Naive thymus-derived CD4-positive, alpha-beta T cell (primary cell): ENCODE data around the gene KLHDC9. TPM values are rescaled to one million over a fixed set of nuclear protein-coding genes. Genes with fewer than 3 reads are reported as not detected.

Experiments
- ATAC-seq: fragments of 150-1000 bp; cut with Tn5 transposase; 2 replicates; pipeline ENCODE4 v1.10.0; 2021; ENCODE audit warnings: mild to moderate bottlenecking, moderate library complexity
- CTCF ChIA-PET: fragments of 350-600 bp; sonication (Branson Sonifier 250); formaldehyde crosslinking; loops from one replicate; lab custom pipeline; 2021; ENCODE audit warnings: antibody characterized with exemption; lab: Charles Lee
- POLR2A ChIA-PET: fragments of 350-600 bp; sonication (Branson Sonifier 250); formaldehyde crosslinking; loops from one replicate; lab custom pipeline; 2021; ENCODE audit warnings: antibody characterized with exemption, inconsistent platforms; lab: Charles Lee
- DNase-seq, 9 donors: peaks; one replicate each; pipeline versions ENCODE4 v3.0.0 to v3.0.0-alpha.2; 2020 to 2022; ENCODE audit warnings: mixed read lengths in 1 of 9
- H3K27ac ChIP-seq: one replicate; pipeline ENCODE4 v1.7.0; 2013; ENCODE audit warnings: mild to moderate bottlenecking, low read depth, low read length, moderate library complexity
- H3K27me3 ChIP-seq, 2 donors: one replicate each; pipeline ENCODE4 v1.7.0; 2013; ENCODE audit warnings: low read length in 2 of 2, mild to moderate bottlenecking in 2 of 2, moderate library complexity in 2 of 2; ENCODE audit not compliant: control insufficient read depth in 2 of 2, insufficient read depth in 2 of 2
- H3K36me3 ChIP-seq, 3 experiments: 1 replicate in 2 of 3; 2 replicates in 1 of 3; pipeline ENCODE4 v1.7.0; 2013; ENCODE audit warnings: low read length in 3 of 3, mild to moderate bottlenecking in 3 of 3, moderate library complexity in 1 of 3; ENCODE audit not compliant: insufficient read depth in 3 of 3, control insufficient read depth in 2 of 3
- H3K4me1 ChIP-seq, 2 donors: one replicate each; pipeline ENCODE4 v1.7.0; 2013; ENCODE audit warnings: low read length in 2 of 2, mild to moderate bottlenecking in 2 of 2, moderate library complexity in 1 of 2; ENCODE audit not compliant: control insufficient read depth in 2 of 2, insufficient read depth in 2 of 2
- H3K4me3 ChIP-seq: 2 replicates; pipeline ENCODE4 v1.7.0; 2013; ENCODE audit warnings: mild to moderate bottlenecking, low read length
- H3K9me3 ChIP-seq, 3 experiments: 1 replicate in 2 of 3; 2 replicates in 1 of 3; pipeline ENCODE4 v1.7.0; 2013; ENCODE audit warnings: low read length in 3 of 3; ENCODE audit not compliant: control insufficient read depth in 2 of 3
- H3K27ac Mint-ChIP-seq, 9 donors: one replicate each; pipeline ENCODE4 v1.8.0; 2020 to 2022; ENCODE audit warnings: mixed read lengths in 9 of 9, mild to moderate bottlenecking in 8 of 9, moderate library complexity in 5 of 9, inconsistent platforms in 2 of 9
- H3K27me3 Mint-ChIP-seq, 5 donors: one replicate each; pipeline ENCODE4 v1.8.0; 2021 to 2022; ENCODE audit warnings: mixed read lengths in 5 of 5, mild to moderate bottlenecking in 1 of 5
- H3K36me3 Mint-ChIP-seq, 5 donors: one replicate each; pipeline ENCODE4 v1.8.0; 2020 to 2022; ENCODE audit warnings: mixed read lengths in 5 of 5, mild to moderate bottlenecking in 3 of 5, inconsistent platforms in 1 of 5
- H3K4me1 Mint-ChIP-seq, 7 donors: one replicate each; pipeline ENCODE4 v1.8.0; 2020 to 2022; ENCODE audit warnings: mixed read lengths in 7 of 7, mild to moderate bottlenecking in 3 of 7, inconsistent platforms in 1 of 7
- H3K4me3 Mint-ChIP-seq, 10 donors: one replicate each; pipeline ENCODE4 v1.8.0; 2020 to 2022; ENCODE audit warnings: mild to moderate bottlenecking in 10 of 10, mixed read lengths in 10 of 10, moderate library complexity in 6 of 10, inconsistent platforms in 2 of 10
- H3K9me3 Mint-ChIP-seq, 11 donors: one replicate each; pipeline ENCODE4 v1.8.0; 2020 to 2022; ENCODE audit warnings: mixed read lengths in 11 of 11, mild to moderate bottlenecking in 4 of 11, inconsistent platforms in 1 of 11, moderate library complexity in 1 of 11
- intact Hi-C, 2 donors: fragments of 100-400 bp; cut with micrococcal nuclease; formaldehyde crosslinking; loops; one replicate each; pipeline ENCODE4 v1.15.1; 2023
- polyA plus RNA-seq, 2 donors: library from polyadenylated mRNA; unstranded; fragments of 300-500 nt; fragmentation: Illumina TruSeq; gene quantifications; one replicate each; pipeline ENCODE4 v1.2.3, GENCODE V29; 2021
- total RNA-seq, 6 experiments: library from RNA in 5 of 6; stranded (reverse) in 5 of 6; gene quantifications; 1 replicate in 5 of 6; 2 replicates in 1 of 6; pipeline ENCODE4 v1.2.3 and lab custom pipeline; 2021 to 2026

Gene KLHDC9
- total and polyA plus RNA-seq, 7 experiments from 2014 or later = 0.40 to 1.1 (median 0.74) TPM; not detected in 4

DNA sequence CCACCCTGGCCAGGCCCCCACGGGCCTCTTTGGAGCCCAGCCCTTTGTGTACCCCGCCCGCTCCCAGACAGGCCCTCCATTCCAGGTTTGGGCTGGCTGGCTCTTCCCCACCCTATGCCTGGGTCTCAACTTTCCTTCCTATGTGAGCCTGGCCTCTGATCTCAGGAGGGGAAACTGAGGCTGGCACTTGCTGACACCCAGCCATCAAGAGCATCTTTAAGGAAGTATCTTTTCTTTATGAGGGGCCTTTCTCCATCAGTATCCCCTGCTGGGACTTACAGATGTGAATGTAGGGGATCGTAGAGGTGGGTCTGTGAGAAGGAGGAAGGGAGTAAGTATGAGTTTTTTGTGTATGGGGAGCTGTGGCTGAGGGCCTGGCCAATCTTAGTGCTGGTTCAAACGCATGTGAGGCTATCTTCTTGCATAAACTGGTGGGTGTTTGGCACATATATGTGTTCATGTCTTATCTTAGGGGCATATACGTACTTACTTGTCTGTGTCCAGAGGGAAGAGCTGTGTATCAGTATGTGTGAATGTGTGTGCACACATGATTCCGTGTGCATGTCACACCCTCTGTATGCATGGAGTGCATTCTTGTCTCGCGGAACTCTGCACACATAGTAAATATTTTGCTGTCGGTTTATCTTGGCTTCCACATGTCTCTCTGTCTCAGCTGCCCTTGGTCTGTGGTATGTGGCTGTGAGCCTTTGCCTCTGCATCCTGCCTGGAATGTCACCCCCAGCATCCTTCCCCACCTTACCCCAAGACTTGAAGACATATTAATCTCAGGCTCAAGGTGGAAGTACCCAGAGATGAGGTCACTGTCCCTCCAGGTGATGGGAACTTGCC lies 14.2 kb upstream of the KLHDC9 start:
- no peaks in the 10 kb centered on the region for H3K36me3 ChIP-seq
- DNase-seq (no peak), ATAC-seq (no peak)
- Mint-ChIP-seq H3K4me1 (peaks cover 0 to 11% (median 0%) of the 10 kb centered on the region in 7 donors), H3K27ac (no peak overlapping the region), H3K9me3 (peaks cover 0 to 5% (median 0%) of the 10 kb centered on the region in 11 donors), H3K36me3 (no peaks in the 10 kb centered on the region), H3K27me3 (peaks cover 0 to 4% (median 0%) of the 10 kb centered on the region in 5 donors), H3K4me3 (no peak overlapping the region)
- no peaks in the 10 kb centered on the region for H3K4me1 ChIP-seq
- no peak overlapping the region for H3K27ac ChIP-seq
- CTCF ChIA-PET = interaction anchor here (0.8 to 1.1 kb wide), 2 partner anchors 9 to 86 kb away, joined by 3 read pairs; no protein-coding TSS in a partner anchor
- H3K27me3 ChIP-seq = no peaks in the 10 kb centered on the region
- no peaks in the 10 kb centered on the region for H3K9me3 ChIP-seq
- no peak overlapping the region for H3K4me3 ChIP-seq
- intact Hi-C loops = no loop called here
- POLR2A ChIA-PET = interaction anchor here (0.8 to 2.7 kb wide), 3 partner anchors 13 to 56 kb away, joined by 3 to 8 read pairs (median 4); partner anchors contain the start of gene KLHDC9

DNA sequence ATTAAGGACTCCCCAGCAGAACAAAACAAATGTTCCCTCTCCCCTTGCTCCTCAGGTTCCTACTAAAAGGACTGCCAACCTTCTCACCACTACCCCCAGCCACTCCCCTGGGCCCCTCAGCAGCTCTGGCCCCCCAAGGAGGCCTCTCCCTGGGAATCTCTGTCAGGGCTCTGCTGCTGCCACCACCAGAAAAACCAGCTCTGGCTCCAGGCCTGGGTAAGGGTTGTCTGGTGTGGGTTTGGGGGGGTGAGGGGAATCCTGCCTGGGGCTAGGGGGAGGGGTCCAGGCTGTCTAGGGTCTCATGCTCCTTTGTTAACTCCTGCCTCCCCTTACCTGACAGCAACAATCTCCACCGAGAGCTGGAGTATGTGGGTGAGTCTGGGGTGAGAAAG lies 13.6 kb upstream of the KLHDC9 start:
- H3K9me3 Mint-ChIP-seq = peaks cover 0 to 5% (median 0%) of the 10 kb centered on the region in 11 donors

DNA sequence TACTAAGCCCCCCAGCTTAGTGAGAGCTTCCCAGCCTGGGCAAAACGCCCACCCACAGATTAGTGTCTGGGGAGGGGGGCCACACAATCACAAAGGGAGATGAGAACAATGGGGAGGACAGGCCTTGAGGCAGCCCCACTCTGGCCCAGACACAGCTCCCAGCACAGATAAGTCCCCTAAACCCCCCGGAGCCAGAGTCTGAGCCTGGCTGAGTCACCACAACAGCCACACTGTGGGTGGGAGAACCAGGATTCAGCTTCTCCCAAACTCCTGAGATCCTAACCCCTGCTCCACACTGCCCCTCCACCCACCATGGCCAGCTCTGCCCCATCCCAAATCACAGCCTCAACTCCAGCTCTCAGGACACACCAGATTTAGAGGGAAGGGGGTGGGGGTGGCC lies 13.0 kb upstream of the KLHDC9 start:
- intact Hi-C loops = no loop called here
- Histone ChIP-seq H3K27me3 (no peaks in the 10 kb centered on the region), H3K4me3 (no peak overlapping the region), H3K9me3 (no peaks in the 10 kb centered on the region), H3K36me3 (no peaks in the 10 kb centered on the region), H3K4me1 (no peaks in the 10 kb centered on the region), H3K27ac (no peak overlapping the region)
- ATAC-seq = no peak
- ChIA-PET CTCF (no interaction called here), POLR2A (interaction anchor here (1.3 to 2.7 kb wide), 2 partner anchors 12 to 14 kb away, joined by 4 to 8 read pairs; partner anchors contain the start of gene KLHDC9)
- Mint-ChIP-seq H3K9me3 (peaks cover 0 to 5% (median 0%) of the 10 kb centered on the region in 11 donors), H3K27ac (no peak overlapping the region), H3K4me1 (peaks cover under 1 to 11% (median 2%) of the 10 kb centered on the region in 7 donors), H3K27me3 (peaks cover 0 to 4% (median 0%) of the 10 kb centered on the region in 5 donors), H3K36me3 (no peaks in the 10 kb centered on the region), H3K4me3 (no peak overlapping the region)
- DNase-seq = no peak

More for the DNA sequence above, 13.6 kb upstream of the KLHDC9 start:
- Mint-ChIP-seq H3K27me3 (peaks cover 0 to 4% (median 0%) of the 10 kb centered on the region in 5 donors), H3K36me3 (no peaks in the 10 kb centered on the region), H3K4me3 (no peak overlapping the region), H3K27ac (no peak overlapping the region), H3K4me1 (peaks cover 0 to 11% (median 0%) of the 10 kb centered on the region in 7 donors)
- ATAC-seq (no peak), DNase-seq (no peak)
- Histone ChIP-seq H3K9me3 (no peaks in the 10 kb centered on the region), H3K27ac (no peak overlapping the region), H3K27me3 (no peaks in the 10 kb centered on the region), H3K4me3 (no peak overlapping the region), H3K36me3 (no peaks in the 10 kb centered on the region), H3K4me1 (no peaks in the 10 kb centered on the region)
- ChIA-PET CTCF (interaction anchor here (0.8 to 1.1 kb wide), 2 partner anchors 8 to 85 kb away, joined by 3 read pairs; no protein-coding TSS in a partner anchor), POLR2A (interaction anchor here (0.8 to 2.7 kb wide), 3 partner anchors 13 to 56 kb away, joined by 3 to 8 read pairs (median 4); partner anchors contain the start of gene KLHDC9)
- intact Hi-C loops = no loop called here

GRCh38 chr1:161086457-161086856 lies 11.7 kb upstream of the KLHDC9 start:
- ATAC-seq (no peak), DNase-seq (no peak)
- Mint-ChIP-seq H3K4me3 (no peak overlapping the region), H3K9me3 (peaks cover 0 to 5% (median 0%) of the 10 kb centered on the region in 11 donors), H3K4me1 (peaks cover 8 to 19% (median 10%) of the 10 kb centered on the region in 7 donors), H3K27me3 (peaks cover 0 to 4% (median 0%) of the 10 kb centered on the region in 5 donors), H3K36me3 (no peaks in the 10 kb centered on the region), H3K27ac (no peak overlapping the region)
- no peak overlapping the region for H3K4me3 ChIP-seq
- ChIA-PET POLR2A (interaction anchor here (1.2 to 2.7 kb wide), 2 partner anchors 13 to 40 kb away, joined by 3 to 8 read pairs; partner anchors contain the start of gene USF1), CTCF (interaction anchor here (0.6 to 1.2 kb wide), 3 partner anchors 10 to 154 kb away, joined by 5 to 9 read pairs (median 7); no protein-coding TSS in a partner anchor)
- H3K27me3 ChIP-seq = no peaks in the 10 kb centered on the region
- intact Hi-C loops = no loop called here
- H3K36me3 ChIP-seq = no peaks in the 10 kb centered on the region
- H3K27ac ChIP-seq = no peak overlapping the region
- no peaks in the 10 kb centered on the region for H3K4me1 ChIP-seq
- no peaks in the 10 kb centered on the region for H3K9me3 ChIP-seq

DNA sequence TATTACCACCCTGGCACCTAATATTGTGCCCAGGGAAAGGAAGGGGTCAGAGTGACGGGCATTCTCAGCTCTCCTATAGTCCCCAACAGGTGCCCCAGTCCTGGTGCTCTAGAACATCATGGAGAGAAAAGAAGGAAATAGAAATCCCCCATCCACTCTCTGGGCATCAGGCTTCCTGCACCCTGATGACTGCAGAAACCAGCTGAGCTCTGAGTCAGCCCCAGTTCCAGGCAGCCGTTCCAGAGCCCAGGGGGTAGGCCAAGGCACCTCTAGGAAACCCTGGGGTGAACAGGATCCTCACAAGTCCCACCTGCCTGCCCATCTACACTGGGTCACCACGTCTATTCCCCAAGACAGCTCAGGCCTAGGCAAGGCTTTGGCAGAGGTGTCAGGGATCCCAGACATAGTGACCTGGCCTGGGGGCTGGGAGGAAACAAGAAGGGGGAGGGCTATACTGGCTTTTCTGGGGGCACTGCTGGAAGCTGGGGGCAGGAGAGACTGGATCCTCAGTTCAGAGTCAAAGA lies 9.5 kb upstream of the KLHDC9 start:
- DNase-seq (no peak), ATAC-seq (peak; percentile 50)
- Mint-ChIP-seq H3K4me3 (no peak overlapping the region), H3K27me3 (peaks cover 0 to 4% (median 0%) of the 10 kb centered on the region in 5 donors), H3K9me3 (peaks cover 0 to 5% (median 0%) of the 10 kb centered on the region in 11 donors), H3K36me3 (no peaks in the 10 kb centered on the region), H3K27ac (no peak overlapping the region), H3K4me1 (peaks cover 6 to 37% (median 17%) of the 10 kb centered on the region in 7 donors)
- Histone ChIP-seq H3K4me1 (no peaks in the 10 kb centered on the region), H3K9me3 (no peaks in the 10 kb centered on the region), H3K27me3 (no peaks in the 10 kb centered on the region), H3K36me3 (no peaks in the 10 kb centered on the region), H3K27ac (no peak overlapping the region), H3K4me3 (no peak overlapping the region)
- ChIA-PET CTCF (interaction anchor here (1.1 kb wide), 1 partner anchor 10 kb away, joined by 4 read pairs; the partner anchor contains the start of gene KLHDC9), POLR2A (interaction anchor here (1.0 kb wide), 1 partner anchor 8 kb away, joined by 3 read pairs; no protein-coding TSS in a partner anchor)
- intact Hi-C loops = no loop called here

DNA sequence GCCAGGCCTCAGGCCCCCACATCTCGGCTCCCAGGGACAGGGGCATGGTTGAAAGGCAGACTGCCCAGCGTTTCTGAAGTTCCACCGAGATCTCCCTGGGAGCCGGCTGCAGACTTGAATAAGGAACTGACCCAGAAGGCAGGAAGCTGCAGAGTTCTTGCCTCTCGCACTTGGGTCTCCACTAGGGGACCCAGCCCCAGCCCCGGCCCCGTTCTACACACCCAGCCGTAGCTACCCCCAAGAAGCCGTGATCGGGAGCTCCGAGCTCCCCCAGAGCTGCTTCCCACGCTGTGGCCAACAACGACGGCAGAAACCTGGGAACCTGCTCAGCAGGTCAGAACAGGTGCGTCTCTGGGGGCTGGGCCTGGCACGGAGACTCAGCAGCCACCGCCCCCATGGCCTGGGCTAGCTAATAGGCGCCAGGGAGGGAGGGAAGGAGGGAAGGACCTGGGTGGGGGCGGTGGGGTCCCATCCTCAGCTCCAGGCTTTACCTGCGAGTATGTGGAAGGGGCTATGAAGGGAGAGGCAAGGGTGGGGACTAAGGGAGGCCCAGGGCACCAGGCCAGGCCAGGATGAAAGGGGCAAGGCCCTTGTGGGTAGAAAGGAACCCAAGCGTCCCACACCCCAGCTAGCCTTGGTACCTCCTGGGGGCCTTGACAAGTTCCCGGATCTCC lies 8.8 kb upstream of the KLHDC9 start, which contains the start of gene NECTIN4:
Gene NECTIN4 (minus strand): TSS at position 308 of the 674 bp plus-strand sequence. CDS start 262 bp downstream, at position 46.
- Histone ChIP-seq H3K4me1 (no peaks in the 10 kb centered on the region), H3K36me3 (no peaks in the 10 kb centered on the region), H3K4me3 (no peak within 1 kb of the TSS), H3K27ac (no peak within 1 kb of the TSS), H3K27me3 (no peaks in the 10 kb centered on the region), H3K9me3 (no peaks in the 10 kb centered on the region)
- H3K27me3 Mint-ChIP-seq = peaks cover 0 to 4% (median 0%) of the 10 kb centered on the region in 5 donors
- H3K4me1 Mint-ChIP-seq = peaks cover 6 to 37% (median 17%) of the 10 kb centered on the region in 7 donors
- intact Hi-C loops = no loop called here
- ChIA-PET POLR2A (interaction anchor here (0.6 to 1.1 kb wide), 4 partner anchors 7 to 865 kb away, joined by 3 read pairs; no protein-coding TSS in a partner anchor), CTCF (interaction anchor here (0.6 kb wide), 2 partner anchors 17 to 52 kb away, joined by 3 read pairs; no protein-coding TSS in a partner anchor)
- no peaks in the 10 kb centered on the region for H3K36me3 Mint-ChIP-seq
- H3K4me3 Mint-ChIP-seq = no peak within 1 kb of the TSS
- DNase-seq (no peak), ATAC-seq (peak; percentile 43)
- peak within 1 kb of the TSS in 1 of 9 donors; percentile 41 for H3K27ac Mint-ChIP-seq
- peaks cover 0 to 5% (median 0%) of the 10 kb centered on the region in 11 donors for H3K9me3 Mint-ChIP-seq
